Endothelial cell of umbilical vein (primary cell): ENCODE results near the gene PIK3R2. TPM values are rescaled to one million over a fixed set of nuclear protein-coding genes. Genes with fewer than 3 reads are reported as not detected.

Experiments
- BruUV-seq: library from RNA; stranded (reverse); fragments of 400-500 nt; replicated peaks from 2 replicates; lab custom pipeline; 2021; lab: Mats Ljungman, UMichigan
- CTCF ChIA-PET: fragments of 300-600, 350-600 bp; sonication (Branson Sonifier 250); formaldehyde crosslinking; loops from one replicate; lab custom pipeline; 2021; ENCODE audit warnings: antibody characterized with exemption, inconsistent platforms; lab: Charles Lee
- POLR2A ChIA-PET: fragments of 300-600, 350-600 bp; sonication (Branson Sonifier 250); formaldehyde crosslinking; loops from one replicate; lab custom pipeline; 2021; ENCODE audit warnings: antibody characterized with exemption, inconsistent platforms; lab: Charles Lee
- DNase-seq: peaks from one replicate; pipeline ENCODE4 v3.0.0-alpha.2; 2011; ENCODE audit warnings: low read depth, low spot score
- FAIRE-seq: peaks from 2 replicates; lab custom pipeline; 2011; peaks lifted over from hg19 to GRCh38; lab: Jason Lieb, UNC
- H2AFZ ChIP-seq: 2 replicates; pipeline ENCODE4 v1.6.0; 2012; ENCODE audit warnings: low read depth, low read length, control low read depth, inconsistent platforms
- H3K27ac ChIP-seq: 2 replicates; pipeline ENCODE4 v1.5.1; 2011; ENCODE audit warnings: low read depth, mild to moderate bottlenecking, control low read depth, low read length, moderate library complexity; ENCODE audit not compliant: insufficient read depth
- H3K27me3 ChIP-seq, 2 experiments: 2 replicates each; pipeline versions ENCODE4 v1.6.0 to v1.6.1; 2011; ENCODE audit warnings: low read length in 2 of 2, mixed read lengths in 1 of 2; ENCODE audit not compliant: control insufficient read depth in 2 of 2, insufficient read depth in 2 of 2
- H3K36me3 ChIP-seq, 2 experiments: 2 replicates in 1 of 2; 3 replicates in 1 of 2; pipeline ENCODE4 v1.5.1; 2011; ENCODE audit warnings: low read length in 2 of 2, mild to moderate bottlenecking in 1 of 2, moderate library complexity in 1 of 2; ENCODE audit not compliant: control insufficient read depth in 2 of 2, insufficient read depth in 2 of 2; ENCODE audit errors: extremely low read depth in 1 of 2
- H3K4me1 ChIP-seq: 3 replicates; pipeline ENCODE4 v1.5.1; 2011; ENCODE audit warnings: mild to moderate bottlenecking, low read length; ENCODE audit not compliant: control insufficient read depth, insufficient read depth; ENCODE audit errors: extremely low read depth
- H3K4me2 ChIP-seq: 2 replicates; pipeline ENCODE4 v1.6.1; 2011; ENCODE audit warnings: low read length, control low read depth, mixed read lengths; ENCODE audit not compliant: insufficient read depth
- H3K4me3 ChIP-seq, 3 experiments: fragments of 200-600 bp in 1 of 3; sonication (generic), shearing (Covaris generic) in 1 of 3; replicated peaks in 1 of 3; 2 replicates each; pipeline ENCODE4 v1.5.1; 2011 to 2016; ENCODE audit warnings: control low read depth in 3 of 3, low read length in 3 of 3, mild to moderate bottlenecking in 2 of 3, inconsistent platforms in 1 of 3, low read depth in 1 of 3, moderate library complexity in 1 of 3; ENCODE audit not compliant: insufficient read depth in 1 of 3
- H3K79me2 ChIP-seq: 2 replicates; pipeline ENCODE4 v1.6.0; 2012; ENCODE audit warnings: low read length, inconsistent platforms; ENCODE audit not compliant: control insufficient read depth, insufficient read depth
- H3K9ac ChIP-seq: replicated peaks from 2 replicates; pipeline ENCODE3; 2011; ENCODE audit warnings: low read length, control low read depth; ENCODE audit not compliant: insufficient read depth; ENCODE audit errors: extremely low read depth
- H3K9me1 ChIP-seq: replicated peaks from 3 replicates; pipeline ENCODE4 v1.6.0; 2011; ENCODE audit warnings: mild to moderate bottlenecking, low read length; ENCODE audit not compliant: control insufficient read depth, insufficient read depth; ENCODE audit errors: extremely low read depth
- H3K9me3 ChIP-seq: replicated peaks from 2 replicates; pipeline ENCODE4 v1.5.1; 2012; ENCODE audit warnings: low read length, inconsistent platforms; ENCODE audit not compliant: control insufficient read depth, insufficient read depth
- H4K20me1 ChIP-seq: replicated peaks from 2 replicates; pipeline ENCODE3; 2011; ENCODE audit warnings: mild to moderate bottlenecking, low read length; ENCODE audit not compliant: control insufficient read depth, insufficient read depth; ENCODE audit errors: extremely low read depth
- EZH2 ChIP-seq: IDR thresholded peaks from 2 replicates; pipeline ENCODE4 v1.6.1; 2012; ENCODE audit warnings: borderline replicate concordance, low read depth, mild to moderate bottlenecking, moderate library complexity, low read length, inconsistent platforms; ENCODE audit not compliant: severe bottlenecking
- FOS ChIP-seq: IDR thresholded peaks from 2 replicates; pipeline ENCODE4 v1.6.1; 2011; ENCODE audit warnings: mild to moderate bottlenecking, low read length, moderate library complexity, borderline replicate concordance; ENCODE audit not compliant: insufficient read depth
- GATA2 ChIP-seq: IDR thresholded peaks from 2 replicates; pipeline ENCODE4 v1.7.0; 2011; ENCODE audit warnings: low read depth, mild to moderate bottlenecking, moderate library complexity, mixed read lengths, low read length; ENCODE audit not compliant: insufficient read length, insufficient read depth
- JUN ChIP-seq: IDR thresholded peaks from 2 replicates; pipeline ENCODE4 v1.6.1; 2011; ENCODE audit warnings: borderline replicate concordance, low read depth; ENCODE audit not compliant: insufficient read length, insufficient read depth
- MAX ChIP-seq: IDR thresholded peaks from 2 replicates; pipeline ENCODE4 v1.6.1; 2011; ENCODE audit not compliant: insufficient read depth, insufficient read length
- POLR2A ChIP-seq: IDR thresholded peaks from 2 replicates; pipeline ENCODE4 v1.6.1; 2012; ENCODE audit warnings: low read depth, mild to moderate bottlenecking, control low read depth, low read length
- dilution Hi-C: fragments of 300-500 bp; cut with MboI; formaldehyde crosslinking; loops from one replicate; pipeline ENCODE4 v1.15.0; 2019; ENCODE audit warnings: low sequenced_read_pairs; ENCODE audit not compliant: extremely low pct_ligation_motif_present
- intact Hi-C: fragments of 100-400 bp; cut with micrococcal nuclease; formaldehyde crosslinking; loops from one replicate; pipeline ENCODE4 v1.10.0; 2022
- polyA plus RNA-seq, 4 experiments: library from polyadenylated mRNA; depleted of rRNA in 3 of 4; stranded (reverse) in 3 of 4; unstranded in 1 of 4; fragments of >200 nt; gene quantifications; 2 replicates each; pipeline versions ENCODE4 v1.2.1 to v1.2.3, GENCODE V29; 2011 to 2012; ENCODE audit warnings: missing spikeins in 1 of 4
- total RNA-seq: library from RNA; stranded (reverse); gene quantifications from 2 replicates; pipeline ENCODE4 v1.2.3, GENCODE V29; 2021
- TF ChIP-seq, protein P1 (sequence below), 2 donors: IDR thresholded peaks; 1 replicate in 1 of 2; 2 replicates in 1 of 2; pipeline ENCODE4 v1.5.1; 2011; ENCODE audit warnings: low read length in 2 of 2, mild to moderate bottlenecking in 2 of 2, moderate library complexity in 2 of 2, control low read depth in 1 of 2, inconsistent platforms in 1 of 2, low read depth in 1 of 2; ENCODE audit not compliant: insufficient read depth in 1 of 2; ENCODE audit errors: extremely low read depth in 1 of 2

Gene PIK3R2
- total and polyA plus RNA-seq, 2 donors (not counting 3 experiments of a cell fraction or from before 2014, with no cell fraction given) = 8.1 to 15.2 TPM

DNA sequence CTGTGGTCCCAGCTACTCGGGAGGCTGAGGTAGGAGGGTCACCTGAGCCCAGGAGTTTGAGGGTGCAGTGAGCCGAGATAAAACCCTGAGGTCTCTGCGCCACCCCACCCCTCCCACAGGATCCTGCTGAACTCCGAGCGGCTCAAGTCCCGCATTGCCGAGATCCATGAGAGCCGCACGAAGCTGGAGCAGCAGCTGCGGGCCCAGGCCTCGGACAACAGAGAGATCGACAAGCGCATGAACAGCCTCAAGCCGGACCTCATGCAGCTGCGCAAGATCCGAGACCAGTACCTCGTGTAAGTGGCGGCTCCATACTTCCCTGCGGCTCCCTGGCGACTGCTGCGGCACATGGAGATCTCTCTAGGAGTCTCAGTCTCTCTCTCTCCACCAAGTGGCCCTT, 14.0 kb downstream of the PIK3R2 start:
- BruUV-seq = no TSS peak
- no peak overlapping the region for H2AFZ ChIP-seq
- H3K27me3 ChIP-seq = no peaks in the 10 kb centered on the region
- H3K9me1 ChIP-seq = no peaks in the 10 kb centered on the region
- H3K9ac ChIP-seq = no peak overlapping the region
- H3K36me3 ChIP-seq = peaks cover 8 to 38% of the 10 kb centered on the region in 2 experiments
- POLR2A ChIA-PET = no interaction called here
- CTCF ChIA-PET = interaction anchor here (1.0 to 6.0 kb wide), 4 partner anchors 25 to 107 kb away, joined by 3 to 138 read pairs (median 7); no protein-coding TSS in a partner anchor
- FAIRE-seq (no peak), DNase-seq (no peak)
- H3K27ac ChIP-seq = no peak overlapping the region
- no peaks in the 10 kb centered on the region for H3K79me2 ChIP-seq
- dilution Hi-C loops = no loop called here
- intact Hi-C loops = no loop called here
- H3K4me3 ChIP-seq = no peak overlapping the region
- no peaks in the 10 kb centered on the region for H3K9me3 ChIP-seq
- H3K4me2 ChIP-seq = no peak overlapping the region
- no peaks in the 10 kb centered on the region for H3K4me1 ChIP-seq
- no peaks in the 10 kb centered on the region for H4K20me1 ChIP-seq
- no peak for TF ChIP-seq FOS
- TF ChIP-seq POLR2A = no peak
- TF ChIP-seq EZH2 = no peak
- no peak for TF ChIP-seq GATA2
- TF ChIP-seq, protein P1, sequence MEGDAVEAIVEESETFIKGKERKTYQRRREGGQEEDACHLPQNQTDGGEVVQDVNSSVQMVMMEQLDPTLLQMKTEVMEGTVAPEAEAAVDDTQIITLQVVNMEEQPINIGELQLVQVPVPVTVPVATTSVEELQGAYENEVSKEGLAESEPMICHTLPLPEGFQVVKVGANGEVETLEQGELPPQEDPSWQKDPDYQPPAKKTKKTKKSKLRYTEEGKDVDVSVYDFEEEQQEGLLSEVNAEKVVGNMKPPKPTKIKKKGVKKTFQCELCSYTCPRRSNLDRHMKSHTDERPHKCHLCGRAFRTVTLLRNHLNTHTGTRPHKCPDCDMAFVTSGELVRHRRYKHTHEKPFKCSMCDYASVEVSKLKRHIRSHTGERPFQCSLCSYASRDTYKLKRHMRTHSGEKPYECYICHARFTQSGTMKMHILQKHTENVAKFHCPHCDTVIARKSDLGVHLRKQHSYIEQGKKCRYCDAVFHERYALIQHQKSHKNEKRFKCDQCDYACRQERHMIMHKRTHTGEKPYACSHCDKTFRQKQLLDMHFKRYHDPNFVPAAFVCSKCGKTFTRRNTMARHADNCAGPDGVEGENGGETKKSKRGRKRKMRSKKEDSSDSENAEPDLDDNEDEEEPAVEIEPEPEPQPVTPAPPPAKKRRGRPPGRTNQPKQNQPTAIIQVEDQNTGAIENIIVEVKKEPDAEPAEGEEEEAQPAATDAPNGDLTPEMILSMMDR (IDR thresholded peaks at IDR 0.05; ENCODE audit: extremely low read depth in 1 of 2, insufficient read depth in 1 of 2, low read depth in 1 of 2, low read length in 2 of 2) = no peak
- no peak for TF ChIP-seq JUN
- TF ChIP-seq MAX = no peak
